Neural cell (in vitro differentiated cells): ENCODE data around the gene PCDHGA7. TPM values are rescaled to one million over a fixed set of nuclear protein-coding genes. Genes with fewer than 3 reads are reported as not detected.

Experiments used
- H2AFZ ChIP-seq: fragments of 200-600, 300-800 bp; sonication (generic), shearing (Covaris generic); 2 replicates; pipeline ENCODE4 v1.6.0; 2014; ENCODE audit warnings: low read depth, mild to moderate bottlenecking, antibody characterized with exemption, low read length, moderate library complexity
- H3F3A ChIP-seq: fragments of 200-600 bp; shearing (Covaris generic); 2 replicates; pipeline ENCODE4 v1.6.1; 2016; ENCODE audit warnings: mild to moderate bottlenecking, moderate library complexity, mixed read lengths, antibody characterized with exemption, low read length; ENCODE audit not compliant: insufficient read depth, poor library complexity, severe bottlenecking
- H3K27ac ChIP-seq: fragments of 200-600, 300-800 bp; sonication (generic), shearing (Covaris generic); 2 replicates; pipeline ENCODE4 v1.5.1; 2014; ENCODE audit warnings: mild to moderate bottlenecking, low read length, moderate library complexity
- H3K27me3 ChIP-seq: fragments of 300-800, 200-600 bp; sonication (generic), shearing (Covaris generic); 2 replicates; pipeline ENCODE4 v1.6.0; 2014; ENCODE audit warnings: mild to moderate bottlenecking, low read depth, low read length, moderate library complexity; ENCODE audit not compliant: insufficient read depth
- H3K36me3 ChIP-seq: fragments of 300-800, 200-600 bp; sonication (generic), shearing (Covaris generic); 2 replicates; pipeline ENCODE4 v1.5.1; 2014; ENCODE audit warnings: mild to moderate bottlenecking, antibody characterized with exemption, low read length, moderate library complexity; ENCODE audit not compliant: insufficient read depth
- H3K4me2 ChIP-seq: fragments of 300-800, 200-600 bp; sonication (generic), shearing (Covaris generic); 2 replicates; pipeline ENCODE4 v1.6.0; 2014; ENCODE audit warnings: mild to moderate bottlenecking, low read length
- H3K4me3 ChIP-seq: fragments of 300-800, 200-600 bp; sonication (generic), shearing (Covaris generic); 2 replicates; pipeline ENCODE4 v1.5.1; 2014; ENCODE audit warnings: mild to moderate bottlenecking, low read length, moderate library complexity
- H3K79me2 ChIP-seq: fragments of 200-600 bp; shearing (Covaris generic); replicated peaks from 2 replicates; pipeline ENCODE4 v1.6.0; 2014; ENCODE audit warnings: mild to moderate bottlenecking, low read length, moderate library complexity; ENCODE audit not compliant: insufficient read depth
- H3K9ac ChIP-seq: fragments of 300-800, 200-600 bp; sonication (generic), shearing (Covaris generic); 2 replicates; pipeline ENCODE4 v1.6.1; 2016; ENCODE audit warnings: mild to moderate bottlenecking, low read length, mixed read lengths
- H3K9me2 ChIP-seq: fragments of 200-600 bp; shearing (Covaris generic); 2 replicates; pipeline ENCODE4 v1.6.1; 2016; ENCODE audit warnings: mild to moderate bottlenecking, low read length, mixed read lengths; ENCODE audit not compliant: insufficient read depth
- H3K9me3 ChIP-seq: fragments of 200-600, 300-800 bp; sonication (generic), shearing (Covaris generic); 2 replicates; pipeline ENCODE4 v1.6.1; 2016; ENCODE audit warnings: mild to moderate bottlenecking, mixed run types, low read length, moderate library complexity, mixed read lengths
- H4K20me1 ChIP-seq: fragments of 200-600 bp; shearing (Covaris generic); 2 replicates; pipeline ENCODE4 v1.6.1; 2016; ENCODE audit warnings: mild to moderate bottlenecking, mixed run types; ENCODE audit not compliant: insufficient read depth
- EP300 ChIP-seq: fragments of 450-650 bp; conservative IDR thresholded peaks from 2 replicates; pipeline ENCODE4 v1.6.1; 2014; ENCODE audit warnings: antibody characterized with exemption, mild to moderate bottlenecking, moderate library complexity; ENCODE audit not compliant: poor library complexity, severe bottlenecking
- EZH2 ChIP-seq: fragments of 200-600, 300-800 bp; shearing (Covaris generic), sonication (generic); IDR thresholded peaks from 2 replicates; pipeline ENCODE4 v1.6.1; 2014; ENCODE audit warnings: antibody characterized with exemption, low read length, borderline replicate concordance, mild to moderate bottlenecking; ENCODE audit not compliant: insufficient read depth, poor library complexity, severe bottlenecking
- MXI1 ChIP-seq: fragments of 450-650 bp; conservative IDR thresholded peaks from 2 replicates; pipeline ENCODE4 v1.6.1; 2014; ENCODE audit warnings: antibody characterized with exemption, mild to moderate bottlenecking; ENCODE audit not compliant: poor library complexity, severe bottlenecking
- POLR2AphosphoS5 ChIP-seq: IDR thresholded peaks from 2 replicates; pipeline ENCODE4 v1.6.1; 2012
- RAD21 ChIP-seq: fragments of 450-650 bp; conservative IDR thresholded peaks from 2 replicates; pipeline ENCODE4 v1.6.1; 2014; ENCODE audit warnings: antibody characterized with exemption, mild to moderate bottlenecking, moderate library complexity
- SMC3 ChIP-seq: fragments of 450-650 bp; conservative IDR thresholded peaks from 2 replicates; pipeline ENCODE4 v1.6.1; 2014; ENCODE audit warnings: antibody characterized with exemption, mild to moderate bottlenecking, moderate library complexity; ENCODE audit not compliant: poor library complexity
- TAF1 ChIP-seq: IDR thresholded peaks from 2 replicates; pipeline ENCODE4 v1.6.1; 2012; ENCODE audit warnings: low read depth
- polyA plus RNA-seq: library from polyadenylated mRNA; depleted of rRNA; stranded (reverse); fragments of >200 nt; gene quantifications from 2 replicates; pipeline ENCODE4 v1.2.3, GENCODE V29; 2014
- TF ChIP-seq, protein P1 (sequence below): IDR thresholded peaks from 2 replicates; pipeline ENCODE4 v1.6.1; 2012; ENCODE audit warnings: borderline replicate concordance
- TF ChIP-seq, protein P2 (sequence below): fragments of 450-650 bp; IDR thresholded peaks from 2 replicates; pipeline ENCODE4 v1.5.1; 2014; ENCODE audit warnings: antibody characterized with exemption, mild to moderate bottlenecking, moderate library complexity; ENCODE audit not compliant: poor library complexity, severe bottlenecking

Gene PCDHGA7
- polyA plus RNA-seq, 1 donor from 2014 or later, result not detected

DNA sequence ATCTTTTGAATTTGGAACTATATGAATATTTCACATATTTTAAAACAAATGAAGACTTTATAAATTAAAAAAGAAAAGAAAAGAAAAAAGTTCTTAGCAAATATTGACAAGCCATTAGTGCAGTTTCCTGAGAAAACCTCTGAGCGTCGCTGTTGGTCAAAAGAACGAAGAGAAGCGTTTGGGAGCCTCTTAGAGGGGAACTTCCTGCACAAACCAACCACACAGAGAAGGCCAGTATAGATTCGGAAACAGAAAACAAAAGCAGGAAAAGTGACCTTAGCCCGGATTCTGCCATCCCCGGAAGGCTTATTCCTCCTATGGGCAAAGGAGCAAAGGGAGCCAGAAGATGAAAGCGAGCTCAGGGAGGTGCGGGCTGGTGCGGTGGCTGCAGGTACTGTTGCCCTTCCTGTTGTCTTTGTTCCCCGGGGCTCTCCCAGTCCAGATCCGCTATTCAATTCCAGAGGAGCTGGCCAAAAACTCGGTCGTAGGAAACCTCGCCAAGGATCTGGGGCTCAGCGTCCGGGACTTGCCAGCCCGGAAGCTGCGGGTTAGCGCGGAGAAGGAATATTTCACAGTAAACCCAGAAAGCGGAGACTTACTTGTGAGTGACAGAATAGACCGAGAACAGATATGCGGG is 22.6 kb upstream of the PCDHGA7 start, which contains the start of gene PCDHGB2:
Gene PCDHGB2, plus strand, starts transcription at position 205 of the 637 bp plus-strand sequence. Its CDS starts 142 bp downstream, at position 347.
- no peaks in the 10 kb centered on the region for H3K9me2 ChIP-seq
- H3F3A ChIP-seq, result no peaks in the 10 kb centered on the region
- no peak within 1 kb of the TSS for H3K9ac ChIP-seq
- no peak within 1 kb of the TSS for H3K4me2 ChIP-seq
- no peaks in the 10 kb centered on the region for H3K27me3 ChIP-seq
- H2AFZ ChIP-seq, result no peak within 1 kb of the TSS
- no peaks in the 10 kb centered on the region for H4K20me1 ChIP-seq
- no peaks in the 10 kb centered on the region for H3K36me3 ChIP-seq
- H3K27ac ChIP-seq, result no peak within 1 kb of the TSS
- H3K4me3 ChIP-seq, result no peak within 1 kb of the TSS
- H3K79me2 ChIP-seq, result no peaks in the 10 kb centered on the region
- H3K9me3 ChIP-seq, result peaks cover 48% of the 10 kb centered on the region
- no peak for TF ChIP-seq RAD21
- no peak for TF ChIP-seq EP300
- TF ChIP-seq, protein P1, sequence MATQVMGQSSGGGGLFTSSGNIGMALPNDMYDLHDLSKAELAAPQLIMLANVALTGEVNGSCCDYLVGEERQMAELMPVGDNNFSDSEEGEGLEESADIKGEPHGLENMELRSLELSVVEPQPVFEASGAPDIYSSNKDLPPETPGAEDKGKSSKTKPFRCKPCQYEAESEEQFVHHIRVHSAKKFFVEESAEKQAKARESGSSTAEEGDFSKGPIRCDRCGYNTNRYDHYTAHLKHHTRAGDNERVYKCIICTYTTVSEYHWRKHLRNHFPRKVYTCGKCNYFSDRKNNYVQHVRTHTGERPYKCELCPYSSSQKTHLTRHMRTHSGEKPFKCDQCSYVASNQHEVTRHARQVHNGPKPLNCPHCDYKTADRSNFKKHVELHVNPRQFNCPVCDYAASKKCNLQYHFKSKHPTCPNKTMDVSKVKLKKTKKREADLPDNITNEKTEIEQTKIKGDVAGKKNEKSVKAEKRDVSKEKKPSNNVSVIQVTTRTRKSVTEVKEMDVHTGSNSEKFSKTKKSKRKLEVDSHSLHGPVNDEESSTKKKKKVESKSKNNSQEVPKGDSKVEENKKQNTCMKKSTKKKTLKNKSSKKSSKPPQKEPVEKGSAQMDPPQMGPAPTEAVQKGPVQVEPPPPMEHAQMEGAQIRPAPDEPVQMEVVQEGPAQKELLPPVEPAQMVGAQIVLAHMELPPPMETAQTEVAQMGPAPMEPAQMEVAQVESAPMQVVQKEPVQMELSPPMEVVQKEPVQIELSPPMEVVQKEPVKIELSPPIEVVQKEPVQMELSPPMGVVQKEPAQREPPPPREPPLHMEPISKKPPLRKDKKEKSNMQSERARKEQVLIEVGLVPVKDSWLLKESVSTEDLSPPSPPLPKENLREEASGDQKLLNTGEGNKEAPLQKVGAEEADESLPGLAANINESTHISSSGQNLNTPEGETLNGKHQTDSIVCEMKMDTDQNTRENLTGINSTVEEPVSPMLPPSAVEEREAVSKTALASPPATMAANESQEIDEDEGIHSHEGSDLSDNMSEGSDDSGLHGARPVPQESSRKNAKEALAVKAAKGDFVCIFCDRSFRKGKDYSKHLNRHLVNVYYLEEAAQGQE, result no peak
- TF ChIP-seq, protein P2, sequence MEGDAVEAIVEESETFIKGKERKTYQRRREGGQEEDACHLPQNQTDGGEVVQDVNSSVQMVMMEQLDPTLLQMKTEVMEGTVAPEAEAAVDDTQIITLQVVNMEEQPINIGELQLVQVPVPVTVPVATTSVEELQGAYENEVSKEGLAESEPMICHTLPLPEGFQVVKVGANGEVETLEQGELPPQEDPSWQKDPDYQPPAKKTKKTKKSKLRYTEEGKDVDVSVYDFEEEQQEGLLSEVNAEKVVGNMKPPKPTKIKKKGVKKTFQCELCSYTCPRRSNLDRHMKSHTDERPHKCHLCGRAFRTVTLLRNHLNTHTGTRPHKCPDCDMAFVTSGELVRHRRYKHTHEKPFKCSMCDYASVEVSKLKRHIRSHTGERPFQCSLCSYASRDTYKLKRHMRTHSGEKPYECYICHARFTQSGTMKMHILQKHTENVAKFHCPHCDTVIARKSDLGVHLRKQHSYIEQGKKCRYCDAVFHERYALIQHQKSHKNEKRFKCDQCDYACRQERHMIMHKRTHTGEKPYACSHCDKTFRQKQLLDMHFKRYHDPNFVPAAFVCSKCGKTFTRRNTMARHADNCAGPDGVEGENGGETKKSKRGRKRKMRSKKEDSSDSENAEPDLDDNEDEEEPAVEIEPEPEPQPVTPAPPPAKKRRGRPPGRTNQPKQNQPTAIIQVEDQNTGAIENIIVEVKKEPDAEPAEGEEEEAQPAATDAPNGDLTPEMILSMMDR, result no peak
- TF ChIP-seq MXI1, result no peak
- TF ChIP-seq POLR2AphosphoS5, result no peak
- TF ChIP-seq SMC3, result no peak
- no peak for TF ChIP-seq TAF1
- TF ChIP-seq EZH2, result no peak

DNA sequence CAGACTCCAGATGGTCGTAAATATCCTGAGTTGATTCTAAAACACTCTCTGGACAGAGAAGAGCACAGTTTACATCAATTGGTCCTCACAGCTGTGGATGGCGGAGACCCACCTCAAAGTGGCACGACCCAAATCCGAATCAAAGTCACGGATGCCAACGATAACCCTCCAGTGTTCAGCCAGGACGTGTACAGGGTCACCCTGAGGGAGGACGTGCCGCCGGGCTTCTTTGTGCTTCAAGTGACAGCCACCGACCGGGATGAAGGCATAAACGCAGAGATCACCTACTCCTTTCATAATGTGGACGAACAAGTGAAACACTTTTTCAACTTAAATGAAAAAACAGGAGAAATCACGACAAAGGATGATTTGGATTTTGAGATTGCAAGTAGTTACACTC is 21.9 kb upstream of the PCDHGA7 start:
- no peaks in the 10 kb centered on the region for H3K79me2 ChIP-seq
- TF ChIP-seq POLR2AphosphoS5 (no peak), EZH2 (no peak), EP300 (no peak)
- TF ChIP-seq, protein P2, result no peak
- no peaks in the 10 kb centered on the region for H3K9me2 ChIP-seq
- H4K20me1 ChIP-seq, result no peaks in the 10 kb centered on the region
- H3K9ac ChIP-seq, result no peak overlapping the region
- H3K27me3 ChIP-seq, result no peaks in the 10 kb centered on the region
- H2AFZ ChIP-seq, result no peak overlapping the region
- H3K9me3 ChIP-seq, result peaks cover 44% of the 10 kb centered on the region
- no peak overlapping the region for H3K4me3 ChIP-seq
- H3K36me3 ChIP-seq, result no peaks in the 10 kb centered on the region
- H3F3A ChIP-seq, result no peaks in the 10 kb centered on the region
- H3K4me2 ChIP-seq, result no peak overlapping the region
- H3K27ac ChIP-seq, result no peak overlapping the region
